HEK293 (cell line): ENCODE measurements around the gene POLR3C.
A peak's percentile ranks its signal among the peaks of the same experiment; 100 is the strongest.

Experiments used
- EGR2 ChIP-seq: fragments of 450-650 bp; formaldehyde crosslinking; IDR thresholded peaks from 2 replicates; pipeline ENCODE4 v1.5.1; 2016; ENCODE audit warnings: low read depth, missing biosample characterization, missing genetic modification characterization
- KLF10 ChIP-seq: fragments of 450-650 bp; IDR thresholded peaks from 2 replicates; pipeline ENCODE4 v1.5.1; 2018; ENCODE audit warnings: missing biosample characterization, mild to moderate bottlenecking, missing genetic modification characterization
- KLF17 ChIP-seq: fragments of 450-650 bp; formaldehyde crosslinking; IDR thresholded peaks from 2 replicates; pipeline ENCODE4 v1.5.1; 2016; ENCODE audit warnings: missing biosample characterization, missing genetic modification characterization
- KLF8 ChIP-seq: fragments of 450-650 bp; formaldehyde crosslinking; IDR thresholded peaks from 2 replicates; pipeline ENCODE4 v1.5.1; 2016; ENCODE audit warnings: missing biosample characterization, missing genetic modification characterization
- OSR2 ChIP-seq: fragments of 450-650 bp; formaldehyde crosslinking; IDR thresholded peaks from 2 replicates; pipeline ENCODE4 v1.5.1; 2016; ENCODE audit warnings: missing biosample characterization, missing genetic modification characterization
- OVOL3 ChIP-seq: fragments of 450-650 bp; formaldehyde crosslinking; IDR thresholded peaks from 2 replicates; pipeline ENCODE4 v1.5.1; 2016; ENCODE audit warnings: missing biosample characterization, missing genetic modification characterization
- SP2 ChIP-seq: fragments of 450-650 bp; formaldehyde crosslinking; IDR thresholded peaks from 2 replicates; pipeline ENCODE4 v1.5.1; 2016; ENCODE audit warnings: missing biosample characterization, missing genetic modification characterization
- ZBTB1 ChIP-seq: fragments of 450-650 bp; formaldehyde crosslinking; IDR thresholded peaks from 2 replicates; pipeline ENCODE4 v1.5.1; 2016; ENCODE audit warnings: missing biosample characterization, missing genetic modification characterization
- ZEB2 ChIP-seq: fragments of 450-650 bp; formaldehyde crosslinking; IDR thresholded peaks from 2 replicates; pipeline ENCODE4 v1.5.1; 2016; ENCODE audit warnings: missing biosample characterization, missing genetic modification characterization
- ZFP3 ChIP-seq: fragments of 450-650 bp; formaldehyde crosslinking; IDR thresholded peaks from 2 replicates; pipeline ENCODE4 v1.5.1; 2016; ENCODE audit warnings: low read depth, missing biosample characterization, missing genetic modification characterization
- ZFP37 ChIP-seq: fragments of 450-650 bp; formaldehyde crosslinking; IDR thresholded peaks from 2 replicates; pipeline ENCODE4 v1.5.1; 2016; ENCODE audit warnings: missing biosample characterization, missing genetic modification characterization
- ZNF138 ChIP-seq: fragments of 450-650 bp; formaldehyde crosslinking; IDR thresholded peaks from 2 replicates; pipeline ENCODE4 v1.5.1; 2016; ENCODE audit warnings: missing biosample characterization, missing genetic modification characterization, borderline replicate concordance
- ZNF2 ChIP-seq: fragments of 450-650 bp; formaldehyde crosslinking; IDR thresholded peaks from 2 replicates; pipeline ENCODE4 v1.5.1; 2016; ENCODE audit warnings: missing biosample characterization, missing genetic modification characterization
- ZNF214 ChIP-seq: fragments of 450-650 bp; formaldehyde crosslinking; IDR thresholded peaks from 2 replicates; pipeline ENCODE4 v1.5.1; 2017; ENCODE audit warnings: missing biosample characterization, mild to moderate bottlenecking, missing genetic modification characterization, borderline replicate concordance
- ZNF274 ChIP-seq, 2 experiments: fragments of 200-500 bp in 1 of 2; fragments of 450-650 bp in 1 of 2; sonication (Bioruptor generic) in 1 of 2; formaldehyde crosslinking in 1 of 2; IDR thresholded peaks; 2 replicates each; pipeline versions ENCODE4 v1.5.1 to v1.6.1; 2014 to 2016; ENCODE audit warnings: borderline replicate concordance in 1 of 2, inconsistent platforms in 1 of 2, low read length in 1 of 2, missing biosample characterization in 1 of 2, missing genetic modification characterization in 1 of 2
- ZNF292 ChIP-seq: fragments of 450-650 bp; formaldehyde crosslinking; IDR thresholded peaks from 2 replicates; pipeline ENCODE4 v1.5.1; 2016; ENCODE audit warnings: low read depth, missing biosample characterization, missing genetic modification characterization, borderline replicate concordance
- ZNF366 ChIP-seq: fragments of 450-650 bp; formaldehyde crosslinking; conservative IDR thresholded peaks from 2 replicates; pipeline ENCODE4 v1.5.1; 2016; ENCODE audit warnings: missing biosample characterization, missing genetic modification characterization
- ZNF426 ChIP-seq: fragments of 450-650 bp; formaldehyde crosslinking; IDR thresholded peaks from 2 replicates; pipeline ENCODE4 v1.5.1; 2017; ENCODE audit warnings: missing biosample characterization, missing genetic modification characterization, mild to moderate bottlenecking, inconsistent platforms, moderate library complexity
- ZNF488 ChIP-seq: fragments of 450-650 bp; formaldehyde crosslinking; IDR thresholded peaks from 2 replicates; pipeline ENCODE4 v1.5.1; 2016; ENCODE audit warnings: missing biosample characterization, missing genetic modification characterization
- ZNF510 ChIP-seq: fragments of 450-650 bp; formaldehyde crosslinking; IDR thresholded peaks from 2 replicates; pipeline ENCODE4 v1.5.1; 2018; ENCODE audit warnings: mild to moderate bottlenecking, missing genetic modification characterization, missing biosample characterization; ENCODE audit not compliant: insufficient replicate concordance
- ZNF555 ChIP-seq: fragments of 450-650 bp; formaldehyde crosslinking; conservative IDR thresholded peaks from 2 replicates; pipeline ENCODE4 v1.5.1; 2017; ENCODE audit warnings: missing biosample characterization, mild to moderate bottlenecking, missing genetic modification characterization, inconsistent platforms
- ZNF561 ChIP-seq: fragments of 450-650 bp; IDR thresholded peaks from 2 replicates; pipeline ENCODE4 v1.5.1; 2018; ENCODE audit warnings: missing biosample characterization, missing genetic modification characterization, borderline replicate concordance
- ZNF596 ChIP-seq: fragments of 450-650 bp; IDR thresholded peaks from 2 replicates; pipeline ENCODE4 v1.5.0; 2018; ENCODE audit warnings: missing biosample characterization, mild to moderate bottlenecking, missing genetic modification characterization, moderate library complexity
- ZNF660 ChIP-seq: fragments of 450-650 bp; IDR thresholded peaks from 2 replicates; pipeline ENCODE4 v1.5.1; 2018; ENCODE audit warnings: missing biosample characterization, mild to moderate bottlenecking, missing genetic modification characterization
- ZNF670 ChIP-seq: fragments of 450-650 bp; formaldehyde crosslinking; IDR thresholded peaks from 2 replicates; pipeline ENCODE4 v1.5.1; 2016; ENCODE audit warnings: missing biosample characterization, missing genetic modification characterization, low read depth
- TF ChIP-seq, protein P1 (sequence below): fragments of 450-650 bp; formaldehyde crosslinking; IDR thresholded peaks from 2 replicates; pipeline ENCODE4 v1.5.1; 2016; ENCODE audit warnings: missing biosample characterization, missing genetic modification characterization
- TF ChIP-seq, protein P2 (sequence below): fragments of 450-650 bp; formaldehyde crosslinking; IDR thresholded peaks from 2 replicates; pipeline ENCODE4 v1.5.1; 2016; ENCODE audit warnings: missing biosample characterization, missing genetic modification characterization
- TF ChIP-seq, protein P3 (sequence below): fragments of 450-650 bp; formaldehyde crosslinking; IDR thresholded peaks from 2 replicates; pipeline ENCODE4 v1.5.1; 2017; ENCODE audit warnings: missing biosample characterization, missing genetic modification characterization
- TF ChIP-seq, protein P4 (sequence below): IDR thresholded peaks from 2 replicates; pipeline ENCODE4 v1.6.1; 2011; ENCODE audit warnings: mild to moderate bottlenecking, low read depth, low read length, borderline replicate concordance

POLR3C gene

GRCh38 chr1:145891587-145892485, 67.8 kb downstream of the POLR3C start (continued):
- TF ChIP-seq, protein P1, sequence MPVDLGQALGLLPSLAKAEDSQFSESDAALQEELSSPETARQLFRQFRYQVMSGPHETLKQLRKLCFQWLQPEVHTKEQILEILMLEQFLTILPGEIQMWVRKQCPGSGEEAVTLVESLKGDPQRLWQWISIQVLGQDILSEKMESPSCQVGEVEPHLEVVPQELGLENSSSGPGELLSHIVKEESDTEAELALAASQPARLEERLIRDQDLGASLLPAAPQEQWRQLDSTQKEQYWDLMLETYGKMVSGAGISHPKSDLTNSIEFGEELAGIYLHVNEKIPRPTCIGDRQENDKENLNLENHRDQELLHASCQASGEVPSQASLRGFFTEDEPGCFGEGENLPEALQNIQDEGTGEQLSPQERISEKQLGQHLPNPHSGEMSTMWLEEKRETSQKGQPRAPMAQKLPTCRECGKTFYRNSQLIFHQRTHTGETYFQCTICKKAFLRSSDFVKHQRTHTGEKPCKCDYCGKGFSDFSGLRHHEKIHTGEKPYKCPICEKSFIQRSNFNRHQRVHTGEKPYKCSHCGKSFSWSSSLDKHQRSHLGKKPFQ (tag by site-specific recombination), result no peak
- TF ChIP-seq ZEB2 (tag by site-specific recombination) (peak; percentile 73), KLF17 (tag by site-specific recombination) (peak; percentile 89), OVOL3 (tag by site-specific recombination) (no peak), ZNF138 (tag by site-specific recombination) (no peak), ZNF366 (tag by site-specific recombination) (peak; percentile 84), ZNF561 (tag by site-specific recombination) (no peak), ZNF596 (tag by site-specific recombination) (no peak), ZNF510 (tag by site-specific recombination) (no peak), ZFP37 (tag by site-specific recombination) (no peak), ZNF2 (peak; percentile 87), KLF8 (tag by site-specific recombination) (peak; percentile 65; the same call in 1 of the 2 replicates), KLF10 (tag by site-specific recombination) (peak; percentile 65; the same call in 1 of the 2 replicates), ZBTB1 (tag by site-specific recombination) (no peak), ZNF274 (IDR thresholded peaks at IDR 0.05; ENCODE audit: low read length) (no peak), ZNF274 (tag by site-specific recombination; IDR thresholded peaks at IDR 0.05; ENCODE audit: borderline replicate concordance) (no peak), ZNF214 (tag by site-specific recombination) (no peak), ZNF670 (tag by site-specific recombination) (no peak), SP2 (tag by site-specific recombination) (peak; percentile 61), ZNF555 (tag by site-specific recombination) (no peak), ZNF292 (tag by site-specific recombination) (no peak), ZNF660 (peak; percentile 91; the same call in 1 of the 2 replicates), EGR2 (tag by site-specific recombination) (no peak), ZFP3 (no peak), OSR2 (tag by site-specific recombination) (0 out of 2 replicates have a peak, but pooled peaks have one; percentile 36), ZNF488 (tag by site-specific recombination) (no peak), ZNF426 (no peak)
- TF ChIP-seq, protein P2, sequence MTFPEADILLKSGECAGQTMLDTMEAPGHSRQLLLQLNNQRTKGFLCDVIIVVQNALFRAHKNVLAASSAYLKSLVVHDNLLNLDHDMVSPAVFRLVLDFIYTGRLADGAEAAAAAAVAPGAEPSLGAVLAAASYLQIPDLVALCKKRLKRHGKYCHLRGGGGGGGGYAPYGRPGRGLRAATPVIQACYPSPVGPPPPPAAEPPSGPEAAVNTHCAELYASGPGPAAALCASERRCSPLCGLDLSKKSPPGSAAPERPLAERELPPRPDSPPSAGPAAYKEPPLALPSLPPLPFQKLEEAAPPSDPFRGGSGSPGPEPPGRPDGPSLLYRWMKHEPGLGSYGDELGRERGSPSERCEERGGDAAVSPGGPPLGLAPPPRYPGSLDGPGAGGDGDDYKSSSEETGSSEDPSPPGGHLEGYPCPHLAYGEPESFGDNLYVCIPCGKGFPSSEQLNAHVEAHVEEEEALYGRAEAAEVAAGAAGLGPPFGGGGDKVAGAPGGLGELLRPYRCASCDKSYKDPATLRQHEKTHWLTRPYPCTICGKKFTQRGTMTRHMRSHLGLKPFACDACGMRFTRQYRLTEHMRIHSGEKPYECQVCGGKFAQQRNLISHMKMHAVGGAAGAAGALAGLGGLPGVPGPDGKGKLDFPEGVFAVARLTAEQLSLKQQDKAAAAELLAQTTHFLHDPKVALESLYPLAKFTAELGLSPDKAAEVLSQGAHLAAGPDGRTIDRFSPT (tag by site-specific recombination), result peak; percentile 87
- TF ChIP-seq, protein P3, sequence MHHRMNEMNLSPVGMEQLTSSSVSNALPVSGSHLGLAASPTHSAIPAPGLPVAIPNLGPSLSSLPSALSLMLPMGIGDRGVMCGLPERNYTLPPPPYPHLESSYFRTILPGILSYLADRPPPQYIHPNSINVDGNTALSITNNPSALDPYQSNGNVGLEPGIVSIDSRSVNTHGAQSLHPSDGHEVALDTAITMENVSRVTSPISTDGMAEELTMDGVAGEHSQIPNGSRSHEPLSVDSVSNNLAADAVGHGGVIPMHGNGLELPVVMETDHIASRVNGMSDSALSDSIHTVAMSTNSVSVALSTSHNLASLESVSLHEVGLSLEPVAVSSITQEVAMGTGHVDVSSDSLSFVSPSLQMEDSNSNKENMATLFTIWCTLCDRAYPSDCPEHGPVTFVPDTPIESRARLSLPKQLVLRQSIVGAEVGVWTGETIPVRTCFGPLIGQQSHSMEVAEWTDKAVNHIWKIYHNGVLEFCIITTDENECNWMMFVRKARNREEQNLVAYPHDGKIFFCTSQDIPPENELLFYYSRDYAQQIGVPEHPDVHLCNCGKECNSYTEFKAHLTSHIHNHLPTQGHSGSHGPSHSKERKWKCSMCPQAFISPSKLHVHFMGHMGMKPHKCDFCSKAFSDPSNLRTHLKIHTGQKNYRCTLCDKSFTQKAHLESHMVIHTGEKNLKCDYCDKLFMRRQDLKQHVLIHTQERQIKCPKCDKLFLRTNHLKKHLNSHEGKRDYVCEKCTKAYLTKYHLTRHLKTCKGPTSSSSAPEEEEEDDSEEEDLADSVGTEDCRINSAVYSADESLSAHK (tag by site-specific recombination), result no peak
- TF ChIP-seq, protein P4, sequence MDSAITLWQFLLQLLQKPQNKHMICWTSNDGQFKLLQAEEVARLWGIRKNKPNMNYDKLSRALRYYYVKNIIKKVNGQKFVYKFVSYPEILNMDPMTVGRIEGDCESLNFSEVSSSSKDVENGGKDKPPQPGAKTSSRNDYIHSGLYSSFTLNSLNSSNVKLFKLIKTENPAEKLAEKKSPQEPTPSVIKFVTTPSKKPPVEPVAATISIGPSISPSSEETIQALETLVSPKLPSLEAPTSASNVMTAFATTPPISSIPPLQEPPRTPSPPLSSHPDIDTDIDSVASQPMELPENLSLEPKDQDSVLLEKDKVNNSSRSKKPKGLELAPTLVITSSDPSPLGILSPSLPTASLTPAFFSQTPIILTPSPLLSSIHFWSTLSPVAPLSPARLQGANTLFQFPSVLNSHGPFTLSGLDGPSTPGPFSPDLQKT, result no peak
